ENCODE measurements around the gene KLHL7. TPM values are rescaled to one million over a fixed set of nuclear protein-coding genes. Genes with fewer than 3 reads are reported as not detected.

The KLHL7 gene
- total RNA-seq, 1 experiment from 2014 or later = 43.8 TPM

GRCh38 chr7:23062452-23062851 is 43.1 kb upstream of the KLHL7 start:
- BruUV-seq (replicated peaks) = no TSS peak
- Histone ChIP-seq H3K27ac (ENCODE audit: low read depth, low read length, poor library complexity, severe bottlenecking) (no peak overlapping the region), H3K4me3 (ENCODE audit: low read depth, low read length, poor library complexity, severe bottlenecking) (no peak overlapping the region), H3K4me1 (ENCODE audit: insufficient read depth, low read length, poor library complexity, severe bottlenecking) (no peaks in the 10 kb centered on the region), H3K36me3 (ENCODE audit: insufficient read depth, low read length, poor library complexity, severe bottlenecking) (no peaks in the 10 kb centered on the region), H3K27me3 (replicated peaks; ENCODE audit: insufficient read depth, low read depth, low read length, poor library complexity) (no peaks in the 10 kb centered on the region), H3K9me3 (ENCODE audit: low read depth, low read length, poor library complexity, severe bottlenecking) (no peaks in the 10 kb centered on the region)
- peak; percentile 62 for DNase-seq (ENCODE audit: low spot score)
- CTCF ChIA-PET = no interaction called here
- TF ChIP-seq EZH2 (IDR thresholded peaks at IDR 0.05; ENCODE audit: borderline replicate concordance, low read depth, low read length, poor library complexity, severe bottlenecking) (no peak), CTCF (conservative IDR thresholded peaks at IDR 0.05; ENCODE audit: low read depth, low read length) (no peak)
- intact Hi-C loops (cut with micrococcal nuclease; ENCODE audit: unreplicated experiment) = no loop called here
- POLR2A ChIA-PET (ENCODE audit: low non-redundant PET) = no interaction called here

- DNase-seq (ENCODE audit: low spot score) = no peak
- CTCF ChIA-PET = no interaction called here
- no peak overlapping the region for H3K27ac ChIP-seq (ENCODE audit: low read depth, low read length, poor library complexity, severe bottlenecking)
- H3K4me1 ChIP-seq (ENCODE audit: insufficient read depth, low read length, poor library complexity, severe bottlenecking) = no peaks in the 10 kb centered on the region
- intact Hi-C loops (cut with micrococcal nuclease; ENCODE audit: unreplicated experiment) = no loop called here
- no peaks in the 10 kb centered on the region for H3K27me3 ChIP-seq (replicated peaks; ENCODE audit: insufficient read depth, low read depth, low read length, poor library complexity)
- POLR2A ChIA-PET (ENCODE audit: low non-redundant PET) = no interaction called here
- no peak overlapping the region for H3K4me3 ChIP-seq (ENCODE audit: low read depth, low read length, poor library complexity, severe bottlenecking)
- no peak for TF ChIP-seq EZH2 (IDR thresholded peaks at IDR 0.05; ENCODE audit: borderline replicate concordance, low read depth, low read length, poor library complexity, severe bottlenecking)
- no peak for TF ChIP-seq CTCF (conservative IDR thresholded peaks at IDR 0.05; ENCODE audit: low read depth, low read length)
- H3K36me3 ChIP-seq (ENCODE audit: insufficient read depth, low read length, poor library complexity, severe bottlenecking) = no peaks in the 10 kb centered on the region
- no peaks in the 10 kb centered on the region for H3K9me3 ChIP-seq (ENCODE audit: low read depth, low read length, poor library complexity, severe bottlenecking)
- no TSS peak for BruUV-seq (replicated peaks)
Observed at GRCh38 chr7:23065974-23066373, 39.6 kb upstream of the KLHL7 start.

GRCh38 chr7:23067271-23067670 is 38.3 kb upstream of the KLHL7 start:
- Histone ChIP-seq H3K27ac (ENCODE audit: low read depth, low read length, poor library complexity, severe bottlenecking) (no peak overlapping the region), H3K4me1 (ENCODE audit: insufficient read depth, low read length, poor library complexity, severe bottlenecking) (no peaks in the 10 kb centered on the region), H3K4me3 (ENCODE audit: low read depth, low read length, poor library complexity, severe bottlenecking) (no peak overlapping the region), H3K27me3 (replicated peaks; ENCODE audit: insufficient read depth, low read depth, low read length, poor library complexity) (no peaks in the 10 kb centered on the region), H3K9me3 (ENCODE audit: low read depth, low read length, poor library complexity, severe bottlenecking) (no peaks in the 10 kb centered on the region), H3K36me3 (ENCODE audit: insufficient read depth, low read length, poor library complexity, severe bottlenecking) (no peaks in the 10 kb centered on the region)
- TF ChIP-seq EZH2 (IDR thresholded peaks at IDR 0.05; ENCODE audit: borderline replicate concordance, low read depth, low read length, poor library complexity, severe bottlenecking) (no peak), CTCF (conservative IDR thresholded peaks at IDR 0.05; ENCODE audit: low read depth, low read length) (no peak)
- POLR2A ChIA-PET (ENCODE audit: low non-redundant PET) = no interaction called here
- BruUV-seq (replicated peaks) = no TSS peak
- DNase-seq (ENCODE audit: low spot score) = no peak
- CTCF ChIA-PET = no interaction called here
- intact Hi-C loops (cut with micrococcal nuclease; ENCODE audit: unreplicated experiment) = no loop called here
